ENCODE data around the gene CTSH.
"Not testable (repeated sequence)": the region's sequence is repeated elsewhere in the genome, so short reads cannot be mapped to it uniquely, and the experiment has no call there.

DNA sequence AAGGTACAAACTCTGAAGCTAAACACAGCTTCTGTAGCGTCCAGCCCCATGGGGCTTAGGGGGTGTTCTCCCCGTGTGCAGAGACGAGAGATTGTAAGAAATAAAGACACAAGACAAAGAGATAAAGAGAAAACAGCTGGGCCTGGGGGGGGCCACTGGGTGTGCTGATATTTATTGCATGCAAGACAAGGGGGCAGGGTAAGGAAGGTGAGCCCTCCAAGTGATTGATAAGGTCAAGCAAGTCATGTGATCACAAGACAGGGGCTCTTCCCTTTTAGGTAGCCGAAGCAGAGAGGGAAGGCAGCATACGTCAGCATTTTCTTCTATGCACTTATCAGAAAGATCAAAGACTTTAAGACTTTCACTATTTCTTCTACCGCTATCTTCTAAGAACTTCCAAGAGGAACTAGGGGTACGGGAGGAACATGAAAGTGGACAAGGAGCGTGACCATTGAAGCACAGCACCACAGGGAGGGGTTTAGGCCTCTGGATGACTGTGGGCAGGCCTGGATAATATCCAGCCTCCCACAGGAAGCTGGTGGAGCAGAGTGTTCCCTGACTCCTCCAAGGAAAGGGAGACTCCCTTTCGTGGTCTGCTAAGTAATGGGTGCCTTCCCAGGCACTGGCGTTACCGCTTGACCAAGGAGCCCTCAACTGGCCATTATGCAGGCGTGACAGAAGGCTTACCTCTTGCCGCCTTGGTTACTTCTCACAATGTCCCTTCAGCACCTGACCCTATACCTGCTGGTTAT lies 42.4 kb downstream of the CTSH start:
- TF ChIP-seq EZH2 (IDR thresholded peaks at IDR 0.05; ENCODE audit: low read length, unreplicated experiment); EZH2phosphoT487 (IDR thresholded peaks at IDR 0.05; ENCODE audit: borderline replicate concordance, low read length): not testable (repeated sequence)
- TF ChIP-seq, protein P1, sequence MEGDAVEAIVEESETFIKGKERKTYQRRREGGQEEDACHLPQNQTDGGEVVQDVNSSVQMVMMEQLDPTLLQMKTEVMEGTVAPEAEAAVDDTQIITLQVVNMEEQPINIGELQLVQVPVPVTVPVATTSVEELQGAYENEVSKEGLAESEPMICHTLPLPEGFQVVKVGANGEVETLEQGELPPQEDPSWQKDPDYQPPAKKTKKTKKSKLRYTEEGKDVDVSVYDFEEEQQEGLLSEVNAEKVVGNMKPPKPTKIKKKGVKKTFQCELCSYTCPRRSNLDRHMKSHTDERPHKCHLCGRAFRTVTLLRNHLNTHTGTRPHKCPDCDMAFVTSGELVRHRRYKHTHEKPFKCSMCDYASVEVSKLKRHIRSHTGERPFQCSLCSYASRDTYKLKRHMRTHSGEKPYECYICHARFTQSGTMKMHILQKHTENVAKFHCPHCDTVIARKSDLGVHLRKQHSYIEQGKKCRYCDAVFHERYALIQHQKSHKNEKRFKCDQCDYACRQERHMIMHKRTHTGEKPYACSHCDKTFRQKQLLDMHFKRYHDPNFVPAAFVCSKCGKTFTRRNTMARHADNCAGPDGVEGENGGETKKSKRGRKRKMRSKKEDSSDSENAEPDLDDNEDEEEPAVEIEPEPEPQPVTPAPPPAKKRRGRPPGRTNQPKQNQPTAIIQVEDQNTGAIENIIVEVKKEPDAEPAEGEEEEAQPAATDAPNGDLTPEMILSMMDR (conservative IDR thresholded peaks at IDR 0.05; ENCODE audit: low read depth, low read length), result not testable (repeated sequence)
